GM04503 (cell line): ENCODE data around the gene CRYBG3.

Experiments
- DNase-seq: peaks from one replicate; pipeline ENCODE4 v3.0.0-alpha.2; 2012; ENCODE audit warnings: low read depth

CRYBG3 gene

DNA sequence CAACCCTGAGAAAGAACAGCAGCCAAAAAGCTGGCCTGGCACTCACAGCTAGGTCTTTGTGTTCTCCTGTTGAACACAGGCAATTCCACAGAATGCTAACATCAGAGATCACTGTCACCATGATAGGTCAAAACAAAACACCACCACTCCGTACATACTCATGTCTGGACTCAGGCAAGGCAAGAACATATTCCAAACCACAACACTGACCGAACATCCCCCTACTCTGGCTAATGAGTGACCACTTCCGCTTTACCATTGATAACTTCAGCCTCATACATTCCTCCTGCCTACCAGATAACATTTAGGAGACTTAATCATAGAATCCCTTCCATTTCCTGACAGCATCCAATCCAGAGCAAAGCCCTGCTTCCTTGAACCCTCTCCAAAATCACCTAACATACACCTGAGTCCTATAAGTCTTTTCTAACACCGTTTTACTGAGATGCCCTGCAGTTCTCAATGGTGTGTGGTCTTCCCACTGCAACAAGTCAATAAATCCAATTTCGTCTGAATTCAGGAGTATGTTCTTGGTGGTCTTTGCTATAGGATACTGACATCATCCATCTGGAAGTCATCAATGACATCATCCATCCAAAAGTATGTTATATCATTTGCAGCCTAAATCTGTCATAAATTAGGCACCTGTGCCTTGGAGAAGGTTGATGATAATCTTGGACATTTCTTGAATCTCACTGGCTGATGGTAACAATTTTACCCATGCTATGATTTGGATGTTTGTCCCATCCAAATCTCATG lies 126.7 kb downstream of the CRYBG3 start:
- DNase-seq, result no peak

DNA sequence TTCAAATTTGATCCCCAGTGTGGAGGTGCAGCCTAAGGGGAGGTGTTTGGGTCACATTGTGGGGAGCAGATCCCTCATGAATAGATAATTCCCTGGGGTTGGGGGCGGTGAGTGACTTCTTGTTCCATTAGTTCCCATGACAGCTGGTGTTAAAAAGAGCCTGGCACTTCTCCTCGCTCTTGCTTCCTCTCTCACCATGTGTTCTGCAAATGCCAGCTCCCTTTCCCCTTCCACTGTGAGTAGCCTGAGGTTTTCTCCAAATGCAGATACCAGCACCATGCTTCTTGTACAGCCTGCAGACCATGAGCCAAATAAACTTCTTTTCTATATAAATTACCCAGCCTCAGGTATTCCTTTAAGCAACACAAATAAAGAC lies 127.3 kb downstream of the CRYBG3 start:
- no peak for DNase-seq

DNA sequence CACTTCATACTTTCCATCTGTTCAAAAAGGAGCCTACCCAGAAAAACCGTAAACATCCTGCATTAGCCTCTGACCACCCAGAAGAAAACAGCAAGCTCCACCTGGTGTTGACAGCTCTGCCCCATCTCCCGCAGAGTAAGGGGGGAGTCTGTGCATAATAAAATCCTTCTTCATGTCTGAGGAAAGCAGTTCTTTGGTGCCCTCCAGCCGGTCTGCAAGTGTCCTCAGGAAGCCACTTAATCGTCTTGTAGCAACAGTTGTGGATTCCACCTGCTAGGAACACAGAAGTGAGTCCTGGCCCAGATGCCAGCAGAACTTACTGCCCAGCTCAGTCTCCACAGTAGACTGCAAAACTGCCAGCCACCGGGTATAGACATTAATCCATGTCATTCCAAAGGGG lies 127.9 kb downstream of the CRYBG3 start:
- DNase-seq, result no peak

- no peak for DNase-seq
Observed at GRCh38 chr3:97950360-97950759, 128.5 kb downstream of the CRYBG3 start.

DNA sequence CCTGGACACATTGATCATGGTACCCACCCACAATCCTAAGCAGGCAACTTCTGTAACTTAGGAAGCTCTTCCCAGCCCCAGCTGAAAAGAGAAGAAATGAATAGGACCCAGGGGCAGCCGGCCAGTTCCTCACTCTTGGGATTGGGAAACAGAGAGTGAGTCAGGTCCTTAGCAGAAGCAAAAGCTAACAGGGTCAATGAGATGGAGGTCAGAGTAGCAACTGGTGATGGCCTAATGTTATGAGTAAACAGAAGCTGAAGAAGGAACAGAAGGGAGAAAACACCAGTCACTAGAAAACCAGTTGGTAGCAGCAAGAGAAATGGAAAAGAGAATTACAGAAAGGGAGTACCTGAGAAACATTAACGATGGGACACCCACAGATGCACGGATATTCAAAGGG lies 130.5 kb downstream of the CRYBG3 start:
- DNase-seq, result peak; percentile 61

GRCh38 chr3:97952872-97953271 lies 131.1 kb downstream of the CRYBG3 start:
- no peak for DNase-seq

DNA sequence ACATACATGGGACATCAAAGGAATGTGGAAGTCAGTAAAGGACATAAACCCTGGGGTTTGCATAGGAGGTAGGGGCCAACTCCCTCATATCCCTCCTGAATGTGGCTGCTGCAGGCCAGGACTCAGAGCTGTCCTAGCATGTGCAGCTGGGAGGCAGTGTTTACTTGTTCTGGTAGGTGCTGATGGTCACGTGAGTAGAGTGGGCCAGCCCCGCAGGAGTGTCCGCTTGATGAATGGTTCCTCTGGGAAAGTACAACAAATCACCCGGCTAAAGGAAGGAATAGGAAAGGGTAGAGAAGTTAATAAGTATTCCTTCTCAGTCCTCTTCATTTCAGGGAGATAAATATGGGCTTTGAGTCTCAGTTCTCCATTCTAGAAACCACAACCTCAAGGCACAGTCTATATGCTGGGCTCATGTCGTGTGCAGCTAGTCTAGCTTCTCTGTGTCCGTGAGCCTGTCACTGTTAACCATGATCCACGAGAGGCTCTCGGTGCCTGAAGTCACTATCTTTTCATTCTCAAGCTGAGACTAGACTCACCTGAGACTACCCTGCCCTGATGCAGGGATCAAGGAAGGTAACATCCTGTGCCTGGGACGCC lies 132.5 kb downstream of the CRYBG3 start:
- no peak for DNase-seq

DNA sequence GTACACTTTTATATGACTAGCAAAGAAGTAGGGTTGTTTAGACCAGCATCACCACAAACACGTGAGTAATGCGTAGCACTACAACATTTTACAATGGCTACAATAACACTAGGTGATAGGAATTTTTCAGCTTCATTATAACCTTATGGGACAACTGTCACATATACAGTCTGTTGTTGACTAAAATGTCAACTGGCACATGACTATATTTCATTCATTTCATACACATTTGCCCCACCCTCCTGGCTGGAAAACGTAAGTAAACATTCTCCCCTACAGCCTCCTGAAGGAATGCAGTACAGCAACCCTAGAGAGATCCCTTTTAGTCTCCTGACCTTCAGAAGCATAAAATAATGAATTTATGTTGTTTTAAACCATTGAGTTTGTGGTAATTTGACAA lies 134.2 kb downstream of the CRYBG3 start:
- no peak for DNase-seq

DNA sequence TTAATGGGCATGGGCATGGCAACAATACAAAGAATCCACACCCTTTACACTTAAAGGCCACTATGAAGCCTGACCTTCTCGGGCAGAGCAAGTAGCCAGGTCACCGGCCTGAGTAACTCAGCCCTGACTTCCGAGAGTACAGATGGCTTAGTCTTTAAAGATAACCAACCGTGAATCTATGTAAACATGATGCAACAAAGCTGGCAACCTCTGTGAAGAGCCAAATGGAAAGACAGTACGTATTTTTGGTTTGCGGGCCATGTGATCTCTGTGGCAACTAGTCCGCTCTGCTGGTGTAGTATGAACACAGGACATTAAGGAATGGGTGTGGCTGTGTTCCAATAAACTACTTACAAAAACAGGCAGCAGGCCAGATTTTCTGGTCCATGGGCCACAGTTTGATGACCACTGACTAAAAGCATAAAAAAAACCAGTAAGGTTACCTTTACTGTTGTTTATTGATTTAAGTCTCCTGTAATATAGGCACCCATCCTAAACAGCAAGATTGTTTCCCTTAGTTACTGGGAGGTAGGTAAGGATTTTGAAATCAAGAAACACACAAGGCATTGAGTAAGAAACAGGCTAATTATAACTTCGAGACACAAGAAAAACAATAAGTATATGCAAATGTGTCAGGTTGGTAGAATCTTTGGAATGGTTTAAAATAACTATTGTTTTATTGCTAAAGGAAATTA lies 136.0 kb downstream of the CRYBG3 start:
- DNase-seq, result no peak

GRCh38 chr3:97958396-97958795 lies 136.6 kb downstream of the CRYBG3 start:
- DNase-seq, result no peak

- no peak for DNase-seq
Observed at GRCh38 chr3:97958796-97959195, 137.0 kb downstream of the CRYBG3 start.

DNA sequence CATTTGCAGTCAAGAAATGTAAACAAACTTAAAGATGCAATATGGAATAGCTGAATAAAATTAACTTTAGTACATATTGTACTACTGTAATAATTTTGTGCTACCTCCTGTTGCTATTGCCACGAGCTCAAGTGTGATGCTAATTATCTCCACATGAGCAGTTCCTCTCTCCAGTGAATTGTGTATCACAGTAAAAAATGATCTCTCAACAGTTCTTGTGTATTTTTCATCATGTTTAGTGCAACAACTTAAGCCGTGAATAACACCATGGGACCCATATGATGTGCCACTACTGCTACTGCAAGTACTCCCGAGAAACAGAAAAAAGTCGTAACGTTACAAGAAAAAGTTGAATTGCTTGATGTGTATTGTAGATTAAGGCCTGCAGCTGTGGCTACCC lies 138.1 kb downstream of the CRYBG3 start:
- no peak for DNase-seq

DNA sequence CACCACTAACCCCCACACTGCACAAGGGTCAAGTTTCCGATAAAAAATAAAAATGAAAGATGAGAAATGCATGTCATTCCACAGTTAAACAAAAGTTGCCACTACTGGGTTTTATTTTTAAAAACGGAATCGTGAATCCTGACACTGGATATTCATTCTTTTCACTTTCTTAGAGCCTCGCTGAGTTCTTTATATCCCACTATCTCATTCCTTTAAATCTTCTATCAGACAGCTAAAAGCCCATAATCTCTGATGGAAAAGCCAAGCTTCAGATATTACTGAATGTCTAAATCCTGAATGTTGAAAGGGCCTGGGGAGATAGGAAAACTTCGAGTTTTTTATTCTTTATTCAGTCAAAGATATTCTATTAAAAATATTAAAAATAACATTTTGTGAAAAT lies 138.7 kb downstream of the CRYBG3 start:
- no peak for DNase-seq

DNA sequence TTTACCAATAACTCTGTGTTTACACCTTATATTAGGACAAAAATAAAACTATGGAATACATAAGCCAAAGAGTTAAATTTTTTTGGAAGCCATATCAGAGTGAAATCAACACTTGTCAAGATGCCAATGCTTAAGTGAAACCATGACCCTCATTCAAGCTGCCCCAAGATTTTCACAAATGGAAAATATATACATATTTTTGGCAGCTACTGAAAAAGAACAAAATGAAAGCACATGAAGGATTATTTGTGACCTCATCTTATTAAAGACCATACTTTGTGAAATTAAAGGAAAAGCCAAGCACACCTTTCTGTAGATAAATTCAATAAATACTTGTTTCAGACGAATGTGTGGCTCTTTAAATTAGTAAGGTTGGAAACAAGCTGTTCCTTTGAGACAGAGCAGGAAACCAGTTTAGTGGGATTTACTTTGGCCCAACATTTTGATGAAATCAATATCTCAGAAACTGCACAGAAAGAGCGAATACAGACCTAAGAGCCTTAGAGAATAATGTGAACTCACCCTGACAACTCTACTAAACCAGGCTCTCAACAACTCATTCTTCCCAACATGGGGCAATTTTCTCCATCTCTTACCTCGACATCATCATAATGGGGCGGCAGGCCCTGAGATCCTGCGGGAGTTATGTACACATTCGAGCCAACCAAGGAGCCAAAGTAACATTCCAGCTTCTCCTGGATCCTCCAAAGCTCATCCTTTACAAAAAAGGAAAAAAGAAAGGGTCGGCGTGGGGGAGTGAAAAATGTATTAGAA lies 139.4 kb downstream of the CRYBG3 start:
- DNase-seq, result no peak

DNA sequence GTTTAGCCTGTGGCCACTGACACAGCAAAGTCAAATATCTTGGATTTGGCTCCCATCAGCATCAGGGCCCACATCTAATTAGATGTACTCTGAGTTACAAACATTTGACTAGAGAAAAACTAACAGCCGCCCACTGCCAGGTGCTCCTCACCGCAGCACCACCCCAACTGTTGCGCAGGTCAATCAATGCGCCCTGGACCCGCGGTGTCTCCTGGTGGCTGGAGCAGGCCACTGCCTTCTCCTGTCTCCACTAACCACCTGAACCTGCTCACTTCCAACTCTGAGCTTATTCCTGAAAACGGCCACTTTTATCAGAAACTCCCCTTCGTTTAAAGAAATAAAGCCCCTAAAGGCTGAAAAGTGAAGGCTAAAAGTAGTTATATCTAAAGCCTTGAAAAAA lies 146.2 kb downstream of the CRYBG3 start:
- DNase-seq, result no peak

GRCh38 chr3:97968376-97968775 lies 146.6 kb downstream of the CRYBG3 start:
- DNase-seq, result no peak

DNA sequence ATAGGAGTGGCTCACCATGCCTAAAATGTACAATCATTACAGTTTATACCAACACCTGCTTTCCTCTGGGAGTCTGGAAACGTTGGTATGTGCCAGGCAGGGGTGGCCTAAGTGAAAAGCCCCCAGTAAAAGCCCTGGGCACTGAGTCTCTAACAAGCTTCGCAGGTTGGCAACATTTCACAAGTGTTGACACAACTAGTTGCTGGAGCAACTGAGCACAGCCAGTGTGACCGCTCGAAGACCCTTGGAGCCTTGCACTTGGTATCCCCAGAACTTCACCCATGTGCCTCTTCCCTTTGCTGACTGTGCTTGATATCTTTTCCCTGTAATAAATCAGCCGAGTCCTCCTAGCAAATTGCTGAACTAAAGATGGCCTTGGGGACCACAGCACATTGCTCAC lies 147.7 kb downstream of the CRYBG3 start:
- no peak for DNase-seq

- peak; percentile 18 for DNase-seq
Observed at GRCh38 chr3:97970156-97970555, 148.3 kb downstream of the CRYBG3 start.

- DNase-seq, result no peak
Observed at GRCh38 chr3:97970956-97971620, 149.3 kb downstream of the CRYBG3 start.

DNA sequence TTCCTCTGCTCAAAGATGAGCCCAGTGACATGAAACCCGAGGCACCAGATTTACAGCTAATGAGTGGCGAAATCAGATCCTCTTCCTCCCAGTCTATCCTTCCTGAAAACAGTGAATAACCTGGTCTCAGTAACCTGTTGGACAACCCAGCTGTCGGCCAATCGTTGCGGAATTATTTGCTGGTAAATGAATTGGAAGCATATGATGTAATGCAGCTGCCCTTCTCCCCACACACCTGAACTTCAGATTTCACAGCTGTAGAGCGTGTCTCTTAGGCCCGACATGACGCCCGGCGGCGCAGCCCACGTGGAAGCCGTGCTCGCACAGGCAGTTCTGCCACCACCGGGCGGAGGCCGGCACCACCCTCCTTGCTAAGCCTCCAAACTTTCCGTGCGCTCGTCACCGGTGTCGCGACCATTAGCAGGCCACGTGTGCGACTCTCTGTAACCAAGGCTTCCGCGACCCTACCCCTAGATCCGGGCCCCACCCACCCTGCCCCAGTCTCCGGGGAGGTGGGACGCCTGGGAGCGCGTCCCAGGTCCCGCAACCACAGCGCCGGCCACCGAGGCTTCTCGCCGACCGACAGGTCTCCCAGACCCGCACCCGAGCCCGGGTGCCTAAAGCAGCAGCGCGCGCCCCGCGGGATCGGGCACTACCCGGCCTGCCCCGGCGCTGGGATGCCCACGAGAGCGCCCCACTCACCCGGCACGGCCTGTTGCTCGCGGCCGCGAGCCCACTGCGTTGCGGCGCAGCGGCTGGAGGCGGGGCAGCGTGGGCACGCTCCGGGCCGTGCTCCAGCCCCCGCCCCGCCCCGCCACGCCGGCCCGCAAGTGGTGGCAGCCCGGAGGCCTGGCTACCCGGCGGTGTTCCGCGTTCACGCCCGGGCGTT lies 150.1 kb downstream of the CRYBG3 start, which contains the start of gene RIOX2:
RIOX2 (minus strand) TSS at position 753 of the 889 bp plus-strand sequence. CDS start 4,838 bp downstream, outside the sequence.
- DNase-seq, result peak; percentile 22

DNA sequence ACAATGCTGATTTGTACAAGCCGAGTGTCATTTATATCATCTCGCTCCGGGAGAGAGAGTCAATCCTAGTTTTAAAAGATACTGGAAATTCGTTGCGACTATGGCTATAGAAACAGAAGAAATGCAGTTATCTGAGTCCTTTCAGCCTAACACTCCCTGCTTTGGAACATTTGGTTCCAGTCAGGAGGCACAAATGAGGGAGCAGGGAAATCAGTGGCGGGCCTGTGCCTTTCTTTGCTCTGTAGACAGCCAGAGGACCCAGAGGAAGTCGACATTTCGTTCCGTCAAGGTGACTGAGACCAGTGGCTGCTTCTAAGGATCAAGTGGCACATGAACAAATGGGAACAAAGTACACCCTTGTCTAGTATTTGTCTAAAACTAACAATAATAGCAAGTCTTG lies 151.2 kb downstream of the CRYBG3 start:
- DNase-seq, result no peak
